HG03442 (cell line): ENCODE measurements around the gene CCL17.
"Not testable (repeated sequence)": the region's sequence is repeated elsewhere in the genome, so short reads cannot be mapped to it uniquely, and the experiment has no call there.

ENCODE experiments used
- ATAC-seq: cut with Tn5 transposase; IDR thresholded peaks from one replicate; pipeline ENCODE4 v1.9.1; 2021; ENCODE audit warnings: mild to moderate bottlenecking, moderate library complexity; ENCODE audit not compliant: unreplicated experiment

CCL17 gene

DNA sequence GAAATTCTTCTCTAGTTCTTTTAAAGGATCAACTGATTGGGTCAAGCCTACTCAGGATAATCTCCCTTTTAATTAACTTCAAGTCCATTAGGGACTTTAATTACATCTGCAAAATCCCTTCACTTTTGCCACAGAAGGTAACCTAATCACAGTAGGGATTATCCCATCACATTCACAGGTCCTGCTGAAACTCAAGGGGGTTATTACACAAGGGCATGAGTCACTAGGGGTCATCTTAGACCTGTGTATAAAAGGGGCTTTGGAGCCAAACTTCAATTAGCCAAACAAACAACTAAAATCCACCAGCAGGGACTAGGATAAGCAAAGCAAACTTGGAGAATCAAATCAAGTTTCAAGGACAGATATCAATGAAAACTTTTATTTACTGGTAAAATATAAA lies 23.3 kb downstream of the CCL17 start:
- ATAC-seq: no peak

DNA sequence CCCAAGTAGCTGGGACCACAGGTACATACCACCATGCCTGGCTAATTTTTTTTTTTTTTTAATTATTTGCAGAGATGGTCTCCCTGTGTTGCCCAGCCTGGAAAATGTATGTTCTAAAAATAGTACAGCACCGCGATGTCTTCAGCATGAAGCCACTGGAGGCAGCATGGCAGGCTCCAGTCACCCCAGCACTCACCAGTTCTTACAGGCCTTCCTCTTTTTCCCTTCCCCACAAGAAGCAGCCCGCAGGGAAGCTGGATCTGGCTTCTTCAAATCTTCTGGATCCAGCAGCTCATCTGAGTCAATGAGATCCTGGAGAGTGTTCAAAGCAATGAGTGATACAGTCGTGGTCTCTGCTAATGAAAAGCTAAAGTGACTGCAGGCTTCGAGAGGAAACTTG lies 26.4 kb downstream of the CCL17 start:
- no peak for ATAC-seq

DNA sequence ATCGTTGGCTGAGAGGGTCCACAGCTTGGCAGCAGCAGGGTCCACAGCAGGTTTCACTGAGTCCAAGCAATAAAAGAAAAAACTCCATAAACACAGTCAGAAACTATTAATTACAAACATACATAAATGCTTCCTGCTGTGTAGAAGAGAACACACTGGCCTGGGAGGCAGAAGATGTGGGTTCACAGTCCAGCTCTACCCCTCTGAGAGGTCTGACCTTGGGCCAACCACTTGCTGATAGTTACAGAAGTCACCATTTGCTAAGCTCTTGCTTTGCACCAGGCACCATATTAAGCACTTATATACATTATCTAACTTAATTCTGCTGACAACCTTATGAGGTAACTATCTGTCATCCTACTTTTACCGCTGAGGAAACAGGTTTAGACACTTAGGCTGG lies 27.9 kb downstream of the CCL17 start:
- no peak for ATAC-seq

DNA sequence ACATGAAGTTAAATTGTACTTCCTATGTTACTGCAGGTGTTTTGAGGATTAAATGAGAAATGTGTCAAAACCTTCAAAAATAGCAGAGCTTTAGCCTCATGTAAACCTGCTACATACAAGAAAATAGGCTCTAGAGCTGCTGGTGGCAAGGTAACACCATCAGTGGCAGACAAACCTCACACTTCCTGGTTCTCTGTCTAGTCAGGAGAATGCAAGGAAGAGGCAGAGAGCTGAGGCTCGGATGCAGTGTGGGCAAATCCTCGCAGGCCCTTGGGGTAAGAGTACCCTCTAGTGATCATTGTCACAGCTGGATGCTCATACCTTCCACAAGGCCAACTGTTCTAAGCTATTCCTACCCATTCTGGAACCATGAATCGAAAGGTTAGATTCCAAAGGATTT lies 28.4 kb downstream of the CCL17 start:
- ATAC-seq: no peak

DNA sequence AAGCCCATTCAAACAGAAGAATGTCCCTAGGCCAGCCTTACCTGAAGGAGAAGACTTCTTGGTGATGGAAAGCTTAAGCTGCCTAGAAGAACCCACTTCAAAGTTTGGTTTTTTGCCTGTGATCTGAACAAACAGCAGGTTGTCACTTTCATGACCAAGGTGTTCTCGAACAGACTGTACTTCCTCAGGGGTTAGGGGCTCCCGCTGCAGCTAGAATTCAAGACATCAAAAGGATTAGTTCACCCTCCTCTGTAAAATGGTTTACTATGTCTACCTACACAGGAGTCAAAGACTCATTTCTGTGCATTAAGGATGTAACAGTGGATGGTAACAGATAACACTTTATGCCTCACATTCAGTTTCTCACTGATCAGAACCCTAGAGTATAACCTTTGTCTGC lies 29.4 kb downstream of the CCL17 start:
- no peak for ATAC-seq

DNA sequence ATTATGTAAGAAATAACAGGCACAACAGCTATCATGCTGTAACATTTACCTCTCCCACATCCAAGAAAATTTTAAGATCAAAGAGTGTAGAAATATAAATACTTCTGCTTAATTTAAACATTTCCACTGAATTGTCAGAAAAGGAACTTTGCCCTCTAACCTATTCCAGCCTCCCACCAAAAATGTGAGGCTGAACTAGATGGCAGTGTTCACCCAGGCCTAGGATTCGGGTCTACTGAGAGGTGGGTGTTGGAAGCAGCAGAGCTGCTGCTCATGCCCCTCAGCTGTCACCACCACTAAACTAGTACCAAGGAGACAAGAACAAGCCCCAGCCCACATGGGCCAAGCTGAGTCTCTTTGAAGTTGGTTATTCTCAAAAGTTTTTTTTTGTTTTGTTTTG lies 31.3 kb downstream of the CCL17 start:
- ATAC-seq: no peak

DNA sequence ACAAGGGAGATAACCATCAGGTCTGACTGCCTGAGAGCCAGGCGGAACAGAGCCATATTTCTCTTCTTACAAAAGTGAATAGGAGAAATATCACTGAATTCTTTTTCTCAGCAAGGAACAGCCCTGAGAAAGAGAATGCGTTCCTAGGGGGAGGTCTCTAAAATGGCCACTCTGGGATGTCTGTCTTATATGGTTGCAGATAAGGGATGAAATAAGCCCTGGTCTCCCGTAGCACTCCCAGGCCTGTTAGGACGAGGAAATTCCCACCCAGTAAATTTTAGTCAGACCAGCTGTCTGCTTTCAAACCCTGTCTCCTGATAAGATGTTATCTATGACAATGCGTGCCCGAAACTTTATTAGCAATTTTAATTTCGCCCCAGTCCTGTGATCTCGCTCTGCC lies 35.4 kb downstream of the CCL17 start:
- ATAC-seq: not testable (repeated sequence)

DNA sequence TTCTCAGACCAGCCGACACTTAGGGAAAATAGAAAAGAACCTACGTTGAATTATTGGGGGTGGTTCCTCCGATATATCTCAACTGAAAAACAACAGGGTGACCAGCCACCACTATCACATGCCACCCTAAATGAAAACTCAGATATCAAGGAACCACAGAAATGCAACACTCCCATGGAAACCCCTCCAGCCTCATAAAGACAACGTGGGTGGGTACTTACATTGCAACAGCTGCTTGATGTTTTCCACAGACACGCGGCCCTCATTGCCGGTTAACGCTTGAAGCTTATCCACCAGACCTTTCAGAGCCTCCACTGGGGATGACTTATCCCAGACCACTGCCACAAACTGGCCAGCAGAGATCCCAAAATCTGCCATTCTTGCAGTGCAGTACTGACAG lies 36.0 kb downstream of the CCL17 start:
- ATAC-seq: not testable (repeated sequence)

DNA sequence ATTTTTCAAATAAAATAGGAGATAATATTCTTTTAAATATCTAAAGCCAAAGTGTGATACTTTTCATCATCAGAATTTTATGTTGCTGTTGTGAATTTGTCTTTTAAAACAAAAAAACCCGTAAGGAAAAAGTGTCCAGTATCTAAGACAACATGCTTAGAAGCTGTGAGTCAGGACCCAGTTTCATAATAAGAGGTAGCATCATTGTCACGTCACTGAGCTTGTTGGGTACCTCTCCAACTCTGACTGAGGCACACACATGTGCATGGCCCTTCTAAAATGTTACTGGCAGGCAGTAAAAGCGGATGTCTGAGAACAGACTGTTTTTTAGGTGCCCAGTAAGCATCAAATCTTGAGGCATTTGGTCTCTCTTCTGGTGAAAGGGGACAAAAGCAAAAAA lies 40.1 kb downstream of the CCL17 start:
- no peak for ATAC-seq

DNA sequence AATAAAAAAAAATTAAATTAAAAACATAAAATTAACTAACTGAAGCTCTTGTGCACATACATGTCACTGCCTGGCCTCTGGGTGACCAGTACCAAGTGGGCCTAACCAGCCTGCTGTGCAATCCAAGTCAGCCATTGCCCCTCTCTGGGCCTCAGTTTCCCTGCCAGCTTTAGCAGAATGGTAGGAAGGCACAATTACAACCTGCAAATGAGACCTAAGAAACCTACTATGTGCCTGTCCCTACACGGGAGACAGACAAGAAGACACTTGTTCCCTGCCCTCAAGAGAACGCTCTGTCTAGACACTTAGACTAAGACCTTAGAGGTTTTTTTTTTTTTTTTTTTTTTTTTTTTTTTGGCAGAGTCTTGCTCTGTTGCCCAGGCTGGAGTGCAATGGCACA lies 40.9 kb downstream of the CCL17 start:
- no peak for ATAC-seq

DNA sequence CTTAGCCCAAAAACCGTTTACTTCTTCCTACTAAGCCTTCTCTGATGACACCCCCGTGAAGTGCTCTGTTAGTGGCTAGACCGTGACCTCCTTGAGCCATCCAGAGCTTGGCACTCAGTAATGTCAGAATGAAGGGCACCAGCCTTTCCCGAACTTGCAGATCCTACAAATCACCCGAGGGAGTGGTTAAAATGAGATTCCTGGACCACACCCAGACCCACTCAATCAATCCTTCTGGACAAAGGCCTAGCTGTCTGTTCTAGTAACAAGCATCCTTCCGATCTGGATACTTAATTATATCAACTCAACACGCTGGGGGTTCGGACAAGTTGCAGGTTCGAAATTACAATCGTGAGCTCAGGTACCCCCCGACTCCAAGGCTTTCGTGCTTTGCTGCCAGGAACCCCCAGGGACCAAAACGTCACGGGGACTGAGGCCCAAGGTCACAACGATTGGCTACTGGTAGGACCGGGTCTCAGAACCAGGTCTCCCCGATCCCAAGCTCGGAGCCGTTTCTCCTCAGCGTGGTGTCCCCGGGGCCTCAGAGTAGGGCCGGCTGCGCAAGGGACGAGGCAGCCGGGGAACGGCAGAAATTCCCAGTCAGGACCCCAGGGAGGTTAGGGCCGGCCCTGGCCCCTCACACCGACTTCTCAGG lies 42.1 kb downstream of the CCL17 start:
- peak; percentile 16 for ATAC-seq

DNA sequence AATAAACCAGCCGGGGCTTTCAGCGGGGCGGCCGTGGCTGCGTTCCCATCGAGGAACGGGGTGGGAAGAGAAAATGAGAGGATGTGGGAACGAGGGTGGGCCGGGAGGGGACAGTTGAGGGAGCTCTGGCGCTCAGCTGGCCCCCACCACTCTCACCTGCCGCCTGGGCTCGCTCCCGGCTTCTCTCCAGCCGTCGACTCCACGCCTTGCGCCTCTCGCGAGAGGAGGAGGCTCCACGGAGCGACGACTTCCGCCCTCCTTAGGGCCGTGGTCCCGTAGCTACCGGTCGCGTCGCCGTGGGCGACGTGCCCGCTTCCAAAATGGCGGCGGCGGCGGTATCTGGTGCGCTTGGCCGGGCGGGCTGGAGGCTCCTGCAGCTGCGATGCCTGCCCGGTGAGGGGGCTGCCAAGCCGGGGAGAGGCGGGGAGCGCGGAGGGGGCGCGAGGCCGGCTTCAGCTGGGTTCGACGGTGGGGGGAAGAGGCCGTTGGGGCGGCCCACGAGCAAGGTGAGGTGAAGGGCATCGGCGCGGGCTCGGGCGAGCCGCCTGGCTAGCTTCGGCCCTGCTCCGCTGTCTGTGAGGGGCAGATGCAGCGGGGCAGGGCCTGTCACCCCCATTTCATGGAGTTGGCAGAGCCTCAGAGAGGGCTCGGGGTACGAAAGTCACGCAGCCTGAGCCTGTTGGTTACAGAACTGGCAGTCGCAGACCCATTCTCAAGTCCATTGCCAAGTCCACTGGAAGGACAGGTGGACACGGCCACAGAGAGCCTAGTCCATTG lies 42.8 kb downstream of the CCL17 start, which contains the start of the genes CIAPIN1 and COQ9:
CIAPIN1 (minus strand) TSS at position 200 of the 777 bp plus-strand sequence. CDS start 6,457 bp downstream, outside the sequence.
COQ9 (plus strand) TSS at position 294 of the 777 bp plus-strand sequence; CDS start at position 321, 27 bp downstream.
- ATAC-seq: peak; percentile 95

DNA sequence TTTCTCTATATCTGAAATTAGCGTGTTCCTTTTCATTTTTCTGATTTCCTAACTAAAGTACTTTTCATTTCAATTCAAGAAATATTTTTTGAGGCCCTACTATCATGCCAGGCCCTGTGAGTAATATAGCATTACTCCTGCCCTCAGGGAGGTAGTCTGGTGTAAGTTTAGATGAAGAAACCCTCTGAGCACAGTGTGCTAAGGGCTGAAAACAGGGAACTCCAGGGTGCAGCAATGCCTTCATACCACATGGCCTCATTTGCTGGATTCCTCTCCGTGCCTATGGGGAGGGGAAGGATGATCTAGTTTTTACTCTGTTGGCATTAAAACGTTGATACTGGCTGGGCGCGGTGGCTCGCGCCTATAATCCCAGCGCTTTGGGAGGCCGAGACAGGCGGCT lies 47.5 kb downstream of the CCL17 start:
- no peak for ATAC-seq

DNA sequence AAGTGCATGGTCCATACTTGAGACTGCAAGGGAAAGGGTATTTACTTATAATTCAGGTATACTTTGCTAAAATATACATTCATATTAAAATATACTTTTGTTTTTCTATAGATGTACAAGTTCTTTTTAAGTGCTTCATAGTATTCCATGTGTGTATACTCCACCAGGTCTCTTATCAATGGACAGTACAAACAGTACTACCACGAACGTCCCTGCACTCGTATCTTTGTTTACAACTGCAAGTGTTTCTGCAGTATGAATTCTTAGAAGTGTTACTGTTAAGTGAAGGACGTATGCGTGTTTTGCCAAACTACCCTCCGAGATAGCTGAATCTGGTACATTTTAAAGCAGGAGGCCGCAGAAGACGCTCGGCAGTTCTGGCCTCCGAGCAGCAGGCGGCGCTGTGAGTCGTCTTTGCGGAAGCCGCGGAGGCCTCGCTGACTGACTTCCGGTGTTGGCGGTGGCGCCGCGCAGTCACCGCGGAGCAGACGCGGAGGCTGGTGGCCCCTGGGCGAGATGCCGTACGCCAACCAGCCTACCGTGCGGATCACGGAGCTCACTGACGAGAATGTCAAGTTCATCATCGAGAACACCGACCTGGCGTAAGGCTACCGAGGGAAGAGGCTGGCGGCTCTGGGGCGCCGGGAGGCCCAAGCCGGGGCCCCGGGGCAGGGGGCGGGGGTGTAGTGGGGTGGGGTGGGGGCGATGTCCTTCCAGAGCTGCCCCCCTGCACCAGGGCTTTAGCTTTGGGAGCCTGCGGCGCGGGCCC lies 57.8 kb downstream of the CCL17 start, which contains the start of gene POLR2C:
POLR2C (plus strand) TSS at position 471 of the 769 bp plus-strand sequence; CDS start at position 517, 46 bp downstream.
- peak; percentile 89 for ATAC-seq

DNA sequence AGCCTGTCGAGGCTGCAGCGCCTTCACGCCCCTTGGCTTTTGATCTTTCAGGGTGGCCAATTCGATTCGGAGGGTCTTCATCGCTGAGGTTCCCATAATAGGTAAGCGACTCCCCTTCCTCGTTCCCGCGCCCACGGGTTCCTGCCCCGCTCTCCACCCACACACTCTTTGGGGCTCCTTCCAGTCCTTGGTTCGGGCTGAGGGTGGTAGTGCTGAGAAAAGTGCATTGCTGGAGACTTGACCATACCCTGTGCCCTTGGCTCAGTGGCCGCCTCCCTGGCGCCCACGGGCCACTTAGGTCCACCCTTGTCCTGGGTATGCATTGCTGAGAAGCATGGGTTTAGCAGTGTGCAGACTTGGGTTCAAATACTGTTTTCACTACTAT lies 58.4 kb downstream of the CCL17 start:
- ATAC-seq: no peak

DNA sequence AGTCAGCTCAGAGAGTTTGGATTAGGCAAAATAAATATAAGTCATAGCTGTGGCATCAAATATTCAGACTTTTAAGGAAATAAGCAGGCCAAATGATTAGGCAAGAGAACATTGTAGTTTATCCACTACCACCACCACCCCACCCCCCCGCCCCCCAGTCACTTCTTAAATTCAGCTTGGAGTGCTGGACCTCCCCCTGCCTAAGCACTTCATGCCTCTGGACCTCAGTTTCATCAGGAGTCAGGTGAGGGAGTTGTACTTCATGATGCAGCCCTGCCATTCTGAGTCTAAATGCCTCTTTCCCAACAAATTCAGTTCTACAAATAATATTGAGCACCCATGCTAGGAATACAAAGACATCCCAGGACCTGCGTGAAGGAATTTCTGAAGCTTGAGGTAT lies 60.0 kb downstream of the CCL17 start:
- no peak for ATAC-seq
